ELF-1 (cell line): ENCODE data around the gene MAD1L1.
A peak's percentile ranks its signal among the peaks of the same experiment; 100 is the strongest.

Experiments used
- DNase-seq: peaks from one replicate; pipeline ENCODE4 v3.0.0-alpha.2; 2016; ENCODE audit warnings: low read depth, low spot score

The MAD1L1 gene

DNA sequence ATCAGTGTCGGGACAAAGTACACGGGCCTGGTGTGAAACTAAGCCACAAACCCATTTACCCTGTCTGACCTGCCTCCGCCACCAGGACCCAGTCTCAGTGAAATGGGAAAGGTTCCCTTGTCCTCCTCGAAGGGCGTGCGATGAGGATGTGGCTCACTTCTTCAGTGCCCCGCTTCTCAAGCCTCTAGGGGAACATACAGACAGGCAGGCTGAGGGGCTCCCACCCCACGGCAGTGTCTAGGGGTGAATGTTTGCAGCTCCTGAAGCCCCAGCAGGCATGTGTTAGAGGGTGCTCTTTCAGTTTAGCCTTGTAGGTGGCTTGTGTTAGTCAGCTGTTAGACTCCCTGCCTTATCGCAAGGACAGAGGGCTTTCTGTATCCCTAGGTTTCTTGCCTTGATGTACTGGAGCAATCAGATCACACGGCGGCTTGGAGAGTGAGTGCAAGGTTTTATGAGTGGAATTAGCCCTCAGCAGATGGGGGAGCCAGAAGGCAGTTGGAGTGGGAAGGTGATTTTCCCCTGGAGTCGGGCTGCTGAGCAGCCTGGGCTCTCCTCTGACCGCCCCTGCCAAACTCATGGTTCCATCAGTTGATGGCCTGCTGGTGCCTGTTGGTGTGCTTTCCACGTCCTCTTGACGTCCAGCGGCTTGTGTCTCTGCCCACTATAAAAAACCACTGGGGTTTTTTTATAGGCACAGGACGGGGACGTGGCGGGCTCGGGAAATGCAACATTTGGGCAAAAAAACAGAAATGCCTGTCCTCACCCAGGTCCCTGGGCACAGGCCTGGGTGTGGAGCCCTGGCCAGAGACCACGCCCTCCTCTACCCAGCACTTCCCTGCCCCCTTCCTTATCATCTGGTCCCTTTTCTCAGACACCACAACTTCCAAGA, 10.0 kb upstream of the MAD1L1 start:
- DNase-seq = peak; percentile 37

DNA sequence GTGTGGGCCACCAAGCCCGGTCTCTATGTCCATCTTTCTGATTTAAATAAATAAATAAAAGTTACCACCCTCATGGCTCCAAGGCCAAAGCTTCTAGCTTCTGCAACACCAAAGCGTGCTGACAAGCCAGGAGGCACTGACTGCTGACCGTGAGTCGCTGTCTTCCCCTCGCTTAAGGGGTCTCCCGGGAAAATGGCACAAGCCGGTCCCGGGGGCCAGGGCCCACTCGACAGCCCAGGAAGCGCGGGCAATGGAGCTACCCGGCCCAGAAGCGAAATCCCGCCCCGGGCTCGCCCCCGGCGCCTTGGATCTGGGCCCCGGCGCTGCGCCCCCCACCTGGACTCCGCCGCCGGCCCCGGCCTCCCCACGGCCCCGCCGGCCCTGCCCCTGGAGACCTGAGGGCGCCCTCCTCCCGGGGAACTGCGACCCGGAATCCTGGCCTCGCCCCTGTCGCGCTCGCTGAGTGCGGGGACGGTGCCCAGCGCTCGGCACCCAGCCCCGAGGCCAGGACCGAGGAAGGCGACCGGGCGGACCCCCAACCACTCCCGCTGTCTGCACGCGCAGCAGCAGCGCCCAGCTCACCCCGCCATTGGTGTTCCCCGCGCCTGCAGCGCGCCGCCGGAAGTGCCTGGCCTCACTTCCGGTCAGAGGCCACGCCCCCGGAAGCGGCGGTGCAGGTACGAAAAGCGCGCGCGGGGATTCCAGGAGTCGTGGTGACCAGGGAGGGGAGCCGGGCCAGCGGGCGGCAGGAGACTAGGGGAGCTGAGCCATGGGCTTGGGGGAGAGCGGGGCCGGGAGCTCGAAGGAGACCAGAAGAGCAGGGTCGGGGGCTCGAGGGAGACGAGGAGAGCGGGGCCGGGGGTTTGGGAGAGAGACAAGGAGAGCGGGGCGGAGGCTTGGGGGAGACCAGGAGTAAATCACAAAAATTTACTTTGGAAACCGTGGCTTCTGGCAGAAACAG, 9.1 kb upstream of the MAD1L1 start, which contains the start of the genes MRM2 and NUDT1:
Gene MRM2, minus strand, starts transcription at position 626 of the 961 bp plus-strand sequence. Its CDS starts 36 bp downstream, at position 590.
Gene NUDT1, plus strand, starts transcription at position 647 of the 961 bp plus-strand sequence. CDS start 2,349 bp downstream, outside the sequence.
- peak; percentile 85 for DNase-seq

DNA sequence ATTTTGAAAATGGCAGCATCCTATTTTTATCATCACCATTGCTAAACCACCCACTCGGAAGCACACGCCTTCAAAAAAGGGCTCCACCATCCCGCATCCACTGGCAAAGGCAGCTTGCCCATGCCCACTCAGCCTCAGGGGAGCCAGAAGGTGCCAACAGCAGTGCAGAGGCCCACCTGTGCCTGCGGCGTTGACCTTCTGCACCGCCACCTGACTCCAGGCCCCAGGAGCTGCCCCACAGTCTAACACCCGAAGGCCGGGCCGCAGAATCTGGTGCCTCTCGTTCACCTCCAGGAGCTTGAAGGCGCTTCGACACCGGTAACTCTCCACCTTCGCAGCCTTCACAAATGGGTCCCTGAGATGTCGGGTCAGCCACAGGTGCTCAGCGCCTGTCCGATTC, 6.5 kb upstream of the MAD1L1 start:
- no peak for DNase-seq

- no peak for DNase-seq
Observed at GRCh38 chr7:2237109-2237602, 4.4 kb upstream of the MAD1L1 start.

DNA sequence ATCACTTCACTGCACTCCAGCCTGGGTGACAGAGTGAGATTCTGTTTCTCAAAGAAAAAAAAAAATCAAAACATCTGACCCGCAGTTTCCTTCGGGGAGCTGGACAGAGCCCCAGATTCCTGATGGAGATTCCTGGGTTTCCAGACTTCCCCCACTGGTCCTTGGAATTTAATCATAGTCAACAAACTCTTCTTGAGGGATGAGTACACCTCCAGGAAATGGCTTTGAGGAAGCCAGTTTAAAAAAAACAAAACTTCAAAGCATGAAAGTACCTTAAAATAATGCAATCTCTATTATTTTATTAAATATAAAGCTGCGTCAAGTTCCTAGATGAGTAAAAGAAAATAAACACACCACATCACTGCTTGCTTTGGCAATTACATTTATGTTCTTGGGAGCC, 1.2 kb upstream of the MAD1L1 start:
- DNase-seq = no peak

DNA sequence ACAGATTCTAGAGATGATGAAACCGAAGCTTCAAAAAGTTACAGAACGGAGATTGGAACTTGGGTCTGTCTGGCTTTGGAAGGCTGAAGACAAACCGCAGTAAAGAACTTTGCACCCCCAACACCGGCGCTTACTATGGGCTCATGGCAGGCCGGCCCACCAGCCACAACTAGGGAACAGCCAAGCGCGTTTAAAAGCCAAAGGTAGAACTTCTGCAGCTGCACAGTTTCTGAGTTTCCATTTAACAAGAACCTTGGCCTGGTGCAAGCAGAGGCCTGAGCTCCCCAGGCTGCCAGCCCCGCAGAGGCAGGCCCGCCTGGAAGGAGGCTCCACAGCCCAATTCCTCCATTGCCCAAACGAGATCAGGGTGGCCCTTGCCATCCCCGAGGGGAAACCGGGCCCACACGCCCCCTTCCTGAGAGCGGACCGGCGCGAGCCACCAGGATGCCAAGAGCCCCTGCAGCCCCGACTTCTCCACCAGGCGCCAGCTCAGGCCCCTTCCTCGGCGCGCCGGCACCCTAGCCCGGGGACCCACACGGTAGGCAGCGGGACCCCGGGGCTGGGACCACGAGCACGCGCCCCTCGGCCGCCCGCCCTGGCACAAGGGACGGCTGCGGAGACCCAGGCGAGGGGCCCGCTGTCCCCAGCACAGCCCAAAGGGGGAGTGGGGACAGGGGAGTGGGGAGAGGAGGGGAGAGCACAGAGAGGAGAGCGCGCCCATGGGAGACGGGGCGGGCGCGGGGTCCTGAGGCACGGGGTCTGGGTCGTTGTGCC, 566 bp downstream of the MAD1L1 start:
- peak; percentile 39 for DNase-seq

- no peak for DNase-seq
Observed at GRCh38 chr7:2230882-2231281, 1.9 kb downstream of the MAD1L1 start.

DNA sequence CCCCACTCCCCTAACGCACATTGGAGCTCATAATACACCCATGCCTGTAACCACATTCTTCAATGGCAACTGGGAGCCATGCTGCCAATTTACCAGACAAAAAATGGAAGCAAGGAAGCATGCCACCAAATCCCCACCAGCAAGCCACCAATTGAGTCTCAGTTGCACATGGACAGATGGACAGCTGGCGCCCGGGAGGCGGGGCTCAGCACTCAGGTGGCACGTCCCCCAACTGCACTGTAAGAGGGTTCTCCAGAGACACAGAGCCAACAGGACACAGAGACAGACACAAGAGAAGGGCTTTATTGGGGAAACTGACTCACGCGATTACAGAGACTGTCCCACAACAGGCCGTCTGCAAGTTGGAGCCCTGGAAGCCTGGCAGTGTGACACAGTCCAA, 2.5 kb downstream of the MAD1L1 start:
- DNase-seq = no peak

DNA sequence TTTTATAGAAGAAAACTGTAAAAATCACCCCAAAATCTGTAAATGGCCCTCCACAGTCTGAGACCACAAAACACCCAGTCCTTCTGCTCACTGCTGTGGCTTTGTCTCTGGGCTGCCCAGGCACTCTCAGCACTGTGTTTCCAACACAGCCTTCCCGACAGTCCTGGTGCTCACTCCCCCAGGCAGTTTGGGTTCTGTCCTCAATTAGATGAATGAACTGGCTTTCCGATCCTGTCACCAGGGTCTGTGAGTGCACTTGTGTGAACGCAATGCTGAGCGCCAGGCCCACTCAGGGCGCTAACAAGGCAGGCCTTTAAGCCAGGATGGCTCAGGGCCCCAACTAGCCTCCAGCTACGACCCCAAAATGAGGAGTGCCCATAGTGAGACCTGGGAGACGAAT, 3.3 kb downstream of the MAD1L1 start:
- no peak for DNase-seq

DNA sequence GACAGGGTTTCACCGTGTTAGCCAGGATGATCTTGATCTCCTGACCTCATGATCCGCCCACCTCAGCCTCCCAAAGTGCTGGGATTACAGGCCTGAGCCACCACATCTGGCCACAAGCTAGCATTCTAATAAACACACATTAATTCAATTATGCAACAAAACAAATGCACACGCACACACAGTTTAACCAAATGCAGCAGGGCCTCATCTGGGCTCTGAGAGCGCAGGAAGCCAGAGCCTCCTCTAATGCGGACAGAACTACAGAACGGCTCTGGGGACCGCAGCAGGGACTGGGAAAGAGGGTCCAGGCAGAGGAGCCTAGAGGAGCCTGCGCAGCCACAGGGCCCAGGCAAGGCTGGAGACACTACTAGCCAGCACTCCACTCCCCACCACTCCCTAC, 3.8 kb downstream of the MAD1L1 start:
- no peak for DNase-seq

DNA sequence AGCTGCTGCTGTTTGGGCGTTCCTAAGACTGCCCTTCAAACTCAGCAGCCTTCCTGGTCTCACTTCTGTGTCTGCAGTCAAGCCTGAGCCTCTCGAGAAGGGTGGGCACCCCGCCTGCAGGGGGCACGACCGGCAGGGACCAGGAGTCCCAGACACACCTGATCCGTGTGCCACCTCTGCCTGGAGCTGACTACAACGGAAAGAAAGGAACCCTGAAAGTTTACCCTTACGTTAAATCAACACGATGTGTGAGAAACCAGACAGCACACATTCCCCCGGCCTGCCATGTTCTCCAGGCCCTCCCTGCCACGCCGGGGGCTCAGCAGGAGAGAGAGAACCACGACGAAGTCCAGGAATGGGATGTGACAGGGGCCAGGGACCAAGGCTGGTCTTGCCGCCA, 5.0 kb downstream of the MAD1L1 start:
- no peak for DNase-seq

- DNase-seq = no peak
Observed at GRCh38 chr7:2225830-2226229, 6.9 kb downstream of the MAD1L1 start.

GRCh38 chr7:2225336-2225735, 7.4 kb downstream of the MAD1L1 start:
- no peak for DNase-seq

- no peak for DNase-seq
Observed at GRCh38 chr7:2224934-2225333, 7.8 kb downstream of the MAD1L1 start.

DNA sequence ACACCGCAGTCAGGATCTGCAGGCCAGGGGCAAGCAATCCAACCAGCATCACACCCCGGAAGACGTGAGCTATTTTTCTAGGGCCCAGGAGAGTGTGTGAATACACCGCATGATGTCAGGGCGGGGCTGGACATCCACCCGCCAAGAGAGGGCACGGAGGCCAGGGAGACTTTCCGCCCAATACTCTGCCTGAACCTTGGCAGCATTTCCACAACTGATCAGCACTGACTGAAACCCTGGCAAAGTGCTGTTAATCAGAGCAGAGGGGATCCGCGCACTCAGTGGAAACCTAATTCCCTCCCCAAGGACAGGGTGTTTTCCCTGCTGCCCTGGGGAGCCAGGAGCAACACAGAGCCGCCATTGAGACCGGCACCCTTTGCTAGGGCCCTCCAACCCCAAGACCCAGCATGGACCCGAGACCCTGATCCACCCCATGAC, 8.2 kb downstream of the MAD1L1 start:
- no peak for DNase-seq

- no peak for DNase-seq
Observed at GRCh38 chr7:2223321-2223720, 9.4 kb downstream of the MAD1L1 start.

GRCh38 chr7:2222516-2222915, 10.2 kb downstream of the MAD1L1 start:
- DNase-seq = no peak

- DNase-seq = no peak
Observed at GRCh38 chr7:2220954-2221353, 11.8 kb downstream of the MAD1L1 start.

- DNase-seq = no peak
Observed at GRCh38 chr7:2220506-2220905, 12.2 kb downstream of the MAD1L1 start.

- no peak for DNase-seq
Observed at GRCh38 chr7:2220030-2220429, 12.7 kb downstream of the MAD1L1 start.

DNA sequence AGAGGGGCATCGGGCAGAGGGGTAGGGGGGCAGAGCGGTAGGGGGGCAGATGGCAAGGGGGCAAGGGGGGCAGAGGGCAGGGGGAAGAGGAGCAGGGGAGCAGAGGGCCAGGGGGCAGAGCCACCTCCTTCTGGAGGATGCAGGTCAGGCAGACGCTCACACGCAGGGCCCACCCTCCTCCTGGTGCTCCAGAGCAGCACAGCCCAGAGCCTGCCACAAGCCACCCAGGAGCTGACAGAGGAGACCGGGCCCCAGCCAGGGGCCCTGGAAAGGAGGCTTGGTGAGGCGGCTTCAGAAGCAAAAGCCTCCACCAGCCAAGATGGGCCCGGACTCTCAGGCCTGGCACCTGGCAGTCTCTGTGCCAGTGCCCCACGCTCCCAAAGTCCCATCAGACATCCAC, 13.1 kb downstream of the MAD1L1 start:
- DNase-seq = no peak
